WTC11 (cell line): Measurements from ENCODE around the gene CAMK2D. TPM values are rescaled to one million over a fixed set of nuclear protein-coding genes. Genes with fewer than 3 reads are reported as not detected.

Experiments used
- ATAC-seq: fragments of 200-7000 bp; cut with Tn5 transposase; 2 replicates; pipeline ENCODE4 v1.10.0; 2021; ENCODE audit warnings: mild to moderate bottlenecking, moderate library complexity
- CTCF ChIA-PET: fragments of 300-600 bp; sonication (Branson Sonifier 250); formaldehyde crosslinking; loops from one replicate; lab custom pipeline; 2021; ENCODE audit warnings: antibody characterized with exemption; lab: Charles Lee
- POLR2A ChIA-PET: fragments of 350-600 bp; sonication (Branson Sonifier 250); formaldehyde crosslinking; loops from one replicate; lab custom pipeline; 2021; ENCODE audit warnings: antibody characterized with exemption; lab: Charles Lee
- DNase-seq: peaks from one replicate; pipeline ENCODE4 v3.0.0; 2021; ENCODE audit warnings: low spot score
- H3K27ac Mint-ChIP-seq: 2 replicates; pipeline ENCODE4 v1.8.0; 2021; ENCODE audit warnings: mixed read lengths
- H3K27me3 Mint-ChIP-seq: 2 replicates; pipeline ENCODE4 v1.8.0; 2021; ENCODE audit warnings: low read depth, mild to moderate bottlenecking, moderate library complexity, mixed read lengths
- H3K36me3 Mint-ChIP-seq: 2 replicates; pipeline ENCODE4 v1.8.0; 2021; ENCODE audit warnings: mixed read lengths
- H3K4me1 Mint-ChIP-seq: 2 replicates; pipeline ENCODE4 v1.8.0; 2022; ENCODE audit warnings: mixed read lengths
- H3K4me3 Mint-ChIP-seq: 2 replicates; pipeline ENCODE4 v1.8.0; 2021; ENCODE audit warnings: mild to moderate bottlenecking, moderate library complexity, mixed read lengths
- H3K9me3 Mint-ChIP-seq: 2 replicates; pipeline ENCODE4 v1.8.0; 2021; ENCODE audit warnings: mixed read lengths
- ESRRA ChIP-seq: sonication (generic); formaldehyde crosslinking; IDR thresholded peaks from 2 replicates; pipeline ENCODE4 v1.8.1; 2022; ENCODE audit warnings: mild to moderate bottlenecking, missing genetic modification reagents, borderline replicate concordance
- ETV6 ChIP-seq: sonication (generic); formaldehyde crosslinking; IDR thresholded peaks from 2 replicates; pipeline ENCODE4 v1.8.1; 2022; ENCODE audit warnings: mild to moderate bottlenecking, missing genetic modification reagents
- FOXJ3 ChIP-seq: sonication (generic); formaldehyde crosslinking; IDR thresholded peaks from 2 replicates; pipeline ENCODE4 v1.9.0; 2021; ENCODE audit warnings: missing genetic modification reagents, mild to moderate bottlenecking, borderline replicate concordance
- FOXP1 ChIP-seq: sonication (generic); formaldehyde crosslinking; IDR thresholded peaks from 2 replicates; pipeline ENCODE4 v1.8.0; 2022; ENCODE audit warnings: missing genetic modification reagents, mild to moderate bottlenecking, moderate library complexity, borderline replicate concordance
- KAT7 ChIP-seq: sonication (generic); formaldehyde crosslinking; IDR thresholded peaks from 2 replicates; pipeline ENCODE4 v1.8.1; 2023; ENCODE audit warnings: missing genetic modification reagents, mild to moderate bottlenecking, borderline replicate concordance
- RORB ChIP-seq: fragments of 250-450 bp; sonication (Bioruptor Pico); IDR thresholded peaks from 2 replicates; pipeline ENCODE4 v1.9.0; 2021; ENCODE audit warnings: mild to moderate bottlenecking
- SMAD3 ChIP-seq: sonication (generic); formaldehyde crosslinking; IDR thresholded peaks from 2 replicates; pipeline ENCODE4 v1.8.0; 2022; ENCODE audit warnings: missing genetic modification reagents, mild to moderate bottlenecking, borderline replicate concordance
- SOX15 ChIP-seq: fragments of 250-450 bp; sonication (Bioruptor Pico); IDR thresholded peaks from 2 replicates; pipeline ENCODE4 v1.9.0; 2021; ENCODE audit warnings: mild to moderate bottlenecking
- SP1 ChIP-seq: sonication (generic); formaldehyde crosslinking; conservative IDR thresholded peaks from 2 replicates; pipeline ENCODE4 v1.8.1; 2022; ENCODE audit warnings: missing genetic modification reagents
- ZNF219 ChIP-seq: sonication (generic); formaldehyde crosslinking; IDR thresholded peaks from 2 replicates; pipeline ENCODE4 v1.8.0; 2023; ENCODE audit warnings: missing genetic modification reagents, mild to moderate bottlenecking, borderline replicate concordance
- ZNF232 ChIP-seq: sonication (generic); formaldehyde crosslinking; IDR thresholded peaks from 2 replicates; pipeline ENCODE4 v1.8.0; 2022; ENCODE audit warnings: mild to moderate bottlenecking, missing genetic modification reagents
- ZNF423 ChIP-seq: fragments of 250-450 bp; sonication (Bioruptor Pico); IDR thresholded peaks from 2 replicates; pipeline ENCODE4 v2.1.2; 2022; ENCODE audit warnings: mild to moderate bottlenecking, moderate library complexity
- ZNF671 ChIP-seq: fragments of 250-450 bp; sonication (Bioruptor Pico); IDR thresholded peaks from 2 replicates; pipeline ENCODE4 v1.8.0; 2021; ENCODE audit warnings: mild to moderate bottlenecking
- total RNA-seq: library from RNA; stranded (reverse); gene quantifications from 3 replicates; pipeline ENCODE4 v1.2.3, GENCODE V29; 2021
- TF ChIP-seq, protein P1 (sequence below): sonication (generic); formaldehyde crosslinking; IDR thresholded peaks from 2 replicates; pipeline ENCODE4 v1.8.1; 2022; ENCODE audit warnings: low read depth, mild to moderate bottlenecking, moderate library complexity, missing genetic modification reagents, borderline replicate concordance
- TF ChIP-seq, protein P2 (sequence below): sonication (generic); formaldehyde crosslinking; IDR thresholded peaks from 2 replicates; pipeline ENCODE4 v1.8.1; 2023; ENCODE audit warnings: mild to moderate bottlenecking, moderate library complexity, missing genetic modification reagents
- TF ChIP-seq, protein P3 (sequence below): sonication (generic); formaldehyde crosslinking; IDR thresholded peaks from 2 replicates; pipeline ENCODE4 v1.8.0; 2023; ENCODE audit warnings: missing genetic modification reagents, mild to moderate bottlenecking, borderline replicate concordance
- TF ChIP-seq, protein P4 (sequence below): fragments of 250-450 bp; sonication (Bioruptor Pico); IDR thresholded peaks from 2 replicates; pipeline ENCODE4 v1.8.0; 2021; ENCODE audit warnings: mild to moderate bottlenecking
- TF ChIP-seq, protein P5 (sequence below): sonication (generic); formaldehyde crosslinking; IDR thresholded peaks from 2 replicates; pipeline ENCODE4 v1.8.0; 2023; ENCODE audit warnings: mild to moderate bottlenecking, missing genetic modification reagents
- TF ChIP-seq, protein P6 (sequence below): sonication (generic); formaldehyde crosslinking; IDR thresholded peaks from 2 replicates; pipeline ENCODE4 v1.8.0; 2022; ENCODE audit warnings: mild to moderate bottlenecking, missing genetic modification reagents
- TF ChIP-seq, protein P7 (sequence below): sonication (generic); formaldehyde crosslinking; IDR thresholded peaks from 2 replicates; pipeline ENCODE4 v1.8.1; 2023; ENCODE audit warnings: mild to moderate bottlenecking, missing genetic modification reagents, moderate library complexity

The CAMK2D gene
- total RNA-seq, 1 experiment from 2014 or later: 16.5 TPM

DNA sequence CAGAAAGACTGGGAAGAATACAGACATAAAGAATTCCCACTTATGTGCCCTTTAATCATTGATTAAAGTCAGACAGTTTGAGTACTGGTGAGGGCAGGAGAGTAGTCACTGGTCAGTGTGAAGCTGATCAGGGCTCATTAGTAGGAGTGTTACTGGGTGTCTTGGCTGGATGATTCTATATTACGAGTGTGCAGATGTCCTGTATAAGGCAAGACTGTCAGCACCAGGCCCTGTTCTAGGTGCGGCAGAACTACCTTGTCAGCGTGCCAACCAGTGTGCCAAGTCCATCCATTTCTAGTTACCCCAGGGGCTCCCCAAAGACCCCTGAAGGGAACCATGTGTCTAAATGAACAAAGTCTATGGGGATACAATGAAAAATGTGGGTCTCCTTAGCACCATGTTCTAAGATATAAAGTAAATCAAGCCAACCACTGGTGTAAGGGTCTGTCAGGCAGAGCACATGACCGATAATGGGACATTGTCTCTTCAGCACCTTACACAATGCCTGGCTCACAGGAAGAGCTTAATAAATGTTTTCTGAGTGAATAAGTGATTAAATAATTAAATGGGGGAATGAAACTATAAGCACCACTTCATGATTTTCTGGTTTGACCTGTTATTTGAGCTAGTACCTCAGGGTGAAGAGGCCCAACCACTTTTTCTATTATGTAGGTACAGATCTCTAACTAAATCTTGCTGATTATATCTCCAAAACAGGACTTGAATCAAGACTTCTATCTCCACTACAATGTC lies 205.0 kb downstream of the CAMK2D start (continued):
- TF ChIP-seq, protein P1, sequence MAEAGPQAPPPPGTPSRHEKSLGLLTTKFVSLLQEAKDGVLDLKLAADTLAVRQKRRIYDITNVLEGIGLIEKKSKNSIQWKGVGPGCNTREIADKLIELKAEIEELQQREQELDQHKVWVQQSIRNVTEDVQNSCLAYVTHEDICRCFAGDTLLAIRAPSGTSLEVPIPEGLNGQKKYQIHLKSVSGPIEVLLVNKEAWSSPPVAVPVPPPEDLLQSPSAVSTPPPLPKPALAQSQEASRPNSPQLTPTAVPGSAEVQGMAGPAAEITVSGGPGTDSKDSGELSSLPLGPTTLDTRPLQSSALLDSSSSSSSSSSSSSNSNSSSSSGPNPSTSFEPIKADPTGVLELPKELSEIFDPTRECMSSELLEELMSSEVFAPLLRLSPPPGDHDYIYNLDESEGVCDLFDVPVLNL: no peak
- TF ChIP-seq, protein P2, sequence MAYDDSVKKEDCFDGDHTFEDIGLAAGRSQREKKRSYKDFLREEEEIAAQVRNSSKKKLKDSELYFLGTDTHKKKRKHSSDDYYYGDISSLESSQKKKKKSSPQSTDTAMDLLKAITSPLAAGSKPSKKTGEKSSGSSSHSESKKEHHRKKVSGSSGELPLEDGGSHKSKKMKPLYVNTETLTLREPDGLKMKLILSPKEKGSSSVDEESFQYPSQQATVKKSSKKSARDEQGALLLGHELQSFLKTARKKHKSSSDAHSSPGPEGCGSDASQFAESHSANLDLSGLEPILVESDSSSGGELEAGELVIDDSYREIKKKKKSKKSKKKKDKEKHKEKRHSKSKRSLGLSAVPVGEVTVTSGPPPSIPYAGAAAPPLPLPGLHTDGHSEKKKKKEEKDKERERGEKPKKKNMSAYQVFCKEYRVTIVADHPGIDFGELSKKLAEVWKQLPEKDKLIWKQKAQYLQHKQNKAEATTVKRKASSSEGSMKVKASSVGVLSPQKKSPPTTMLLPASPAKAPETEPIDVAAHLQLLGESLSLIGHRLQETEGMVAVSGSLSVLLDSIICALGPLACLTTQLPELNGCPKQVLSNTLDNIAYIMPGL (CRISPR knock-in tag): no peak
- TF ChIP-seq ZNF671 (CRISPR knock-in tag) (no peak), SMAD3 (CRISPR knock-in tag) (no peak), SP1 (CRISPR knock-in tag) (no peak), FOXP1 (CRISPR knock-in tag) (no peak), RORB (CRISPR knock-in tag) (no peak), ESRRA (CRISPR knock-in tag) (no peak)
- TF ChIP-seq, protein P3, sequence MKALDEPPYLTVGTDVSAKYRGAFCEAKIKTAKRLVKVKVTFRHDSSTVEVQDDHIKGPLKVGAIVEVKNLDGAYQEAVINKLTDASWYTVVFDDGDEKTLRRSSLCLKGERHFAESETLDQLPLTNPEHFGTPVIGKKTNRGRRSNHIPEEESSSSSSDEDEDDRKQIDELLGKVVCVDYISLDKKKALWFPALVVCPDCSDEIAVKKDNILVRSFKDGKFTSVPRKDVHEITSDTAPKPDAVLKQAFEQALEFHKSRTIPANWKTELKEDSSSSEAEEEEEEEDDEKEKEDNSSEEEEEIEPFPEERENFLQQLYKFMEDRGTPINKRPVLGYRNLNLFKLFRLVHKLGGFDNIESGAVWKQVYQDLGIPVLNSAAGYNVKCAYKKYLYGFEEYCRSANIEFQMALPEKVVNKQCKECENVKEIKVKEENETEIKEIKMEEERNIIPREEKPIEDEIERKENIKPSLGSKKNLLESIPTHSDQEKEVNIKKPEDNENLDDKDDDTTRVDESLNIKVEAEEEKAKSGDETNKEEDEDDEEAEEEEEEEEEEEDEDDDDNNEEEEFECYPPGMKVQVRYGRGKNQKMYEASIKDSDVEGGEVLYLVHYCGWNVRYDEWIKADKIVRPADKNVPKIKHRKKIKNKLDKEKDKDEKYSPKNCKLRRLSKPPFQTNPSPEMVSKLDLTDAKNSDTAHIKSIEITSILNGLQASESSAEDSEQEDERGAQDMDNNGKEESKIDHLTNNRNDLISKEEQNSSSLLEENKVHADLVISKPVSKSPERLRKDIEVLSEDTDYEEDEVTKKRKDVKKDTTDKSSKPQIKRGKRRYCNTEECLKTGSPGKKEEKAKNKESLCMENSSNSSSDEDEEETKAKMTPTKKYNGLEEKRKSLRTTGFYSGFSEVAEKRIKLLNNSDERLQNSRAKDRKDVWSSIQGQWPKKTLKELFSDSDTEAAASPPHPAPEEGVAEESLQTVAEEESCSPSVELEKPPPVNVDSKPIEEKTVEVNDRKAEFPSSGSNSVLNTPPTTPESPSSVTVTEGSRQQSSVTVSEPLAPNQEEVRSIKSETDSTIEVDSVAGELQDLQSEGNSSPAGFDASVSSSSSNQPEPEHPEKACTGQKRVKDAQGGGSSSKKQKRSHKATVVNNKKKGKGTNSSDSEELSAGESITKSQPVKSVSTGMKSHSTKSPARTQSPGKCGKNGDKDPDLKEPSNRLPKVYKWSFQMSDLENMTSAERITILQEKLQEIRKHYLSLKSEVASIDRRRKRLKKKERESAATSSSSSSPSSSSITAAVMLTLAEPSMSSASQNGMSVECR (CRISPR knock-in tag): no peak
- TF ChIP-seq, protein P4, sequence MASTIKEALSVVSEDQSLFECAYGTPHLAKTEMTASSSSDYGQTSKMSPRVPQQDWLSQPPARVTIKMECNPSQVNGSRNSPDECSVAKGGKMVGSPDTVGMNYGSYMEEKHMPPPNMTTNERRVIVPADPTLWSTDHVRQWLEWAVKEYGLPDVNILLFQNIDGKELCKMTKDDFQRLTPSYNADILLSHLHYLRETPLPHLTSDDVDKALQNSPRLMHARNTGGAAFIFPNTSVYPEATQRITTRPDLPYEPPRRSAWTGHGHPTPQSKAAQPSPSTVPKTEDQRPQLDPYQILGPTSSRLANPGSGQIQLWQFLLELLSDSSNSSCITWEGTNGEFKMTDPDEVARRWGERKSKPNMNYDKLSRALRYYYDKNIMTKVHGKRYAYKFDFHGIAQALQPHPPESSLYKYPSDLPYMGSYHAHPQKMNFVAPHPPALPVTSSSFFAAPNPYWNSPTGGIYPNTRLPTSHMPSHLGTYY (CRISPR knock-in tag): no peak

DNA sequence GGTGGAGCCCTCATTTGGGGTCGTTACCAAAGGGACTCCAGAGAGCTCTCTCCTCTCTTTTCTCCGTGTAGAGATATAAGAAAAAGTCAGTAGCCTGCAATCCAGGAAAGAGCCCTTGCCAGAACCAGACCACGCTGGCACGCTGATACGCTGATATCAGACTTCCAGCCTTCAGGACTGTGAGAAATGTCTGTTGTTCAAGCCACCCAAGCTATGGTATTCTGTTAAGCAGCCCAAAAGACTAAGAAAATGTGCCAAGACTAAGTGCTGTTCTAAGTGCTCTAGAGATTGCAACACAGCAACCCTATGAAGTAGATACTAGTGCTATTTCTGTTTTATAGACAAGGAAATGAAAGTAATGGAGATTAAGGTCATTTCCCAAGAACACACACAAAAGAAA lies 205.7 kb downstream of the CAMK2D start:
- H3K9me3 Mint-ChIP-seq: peaks cover 2% of the 10 kb centered on the region; the same call in 1 of the 2 replicates
- no peak overlapping the region; the same call in 1 of the 2 replicates for H3K27ac Mint-ChIP-seq
- H3K4me3 Mint-ChIP-seq: no peak overlapping the region
- H3K27me3 Mint-ChIP-seq: no peaks in the 10 kb centered on the region
- peaks cover 16% of the 10 kb centered on the region for H3K4me1 Mint-ChIP-seq
- ChIA-PET CTCF (interaction anchor here (1.2 kb wide), 1 partner anchor 8 kb away, joined by 4 read pairs; no protein-coding TSS in a partner anchor), POLR2A (no interaction called here)
- ATAC-seq (no peak), DNase-seq (no peak)
- H3K36me3 Mint-ChIP-seq: no peaks in the 10 kb centered on the region
- TF ChIP-seq, protein P5, sequence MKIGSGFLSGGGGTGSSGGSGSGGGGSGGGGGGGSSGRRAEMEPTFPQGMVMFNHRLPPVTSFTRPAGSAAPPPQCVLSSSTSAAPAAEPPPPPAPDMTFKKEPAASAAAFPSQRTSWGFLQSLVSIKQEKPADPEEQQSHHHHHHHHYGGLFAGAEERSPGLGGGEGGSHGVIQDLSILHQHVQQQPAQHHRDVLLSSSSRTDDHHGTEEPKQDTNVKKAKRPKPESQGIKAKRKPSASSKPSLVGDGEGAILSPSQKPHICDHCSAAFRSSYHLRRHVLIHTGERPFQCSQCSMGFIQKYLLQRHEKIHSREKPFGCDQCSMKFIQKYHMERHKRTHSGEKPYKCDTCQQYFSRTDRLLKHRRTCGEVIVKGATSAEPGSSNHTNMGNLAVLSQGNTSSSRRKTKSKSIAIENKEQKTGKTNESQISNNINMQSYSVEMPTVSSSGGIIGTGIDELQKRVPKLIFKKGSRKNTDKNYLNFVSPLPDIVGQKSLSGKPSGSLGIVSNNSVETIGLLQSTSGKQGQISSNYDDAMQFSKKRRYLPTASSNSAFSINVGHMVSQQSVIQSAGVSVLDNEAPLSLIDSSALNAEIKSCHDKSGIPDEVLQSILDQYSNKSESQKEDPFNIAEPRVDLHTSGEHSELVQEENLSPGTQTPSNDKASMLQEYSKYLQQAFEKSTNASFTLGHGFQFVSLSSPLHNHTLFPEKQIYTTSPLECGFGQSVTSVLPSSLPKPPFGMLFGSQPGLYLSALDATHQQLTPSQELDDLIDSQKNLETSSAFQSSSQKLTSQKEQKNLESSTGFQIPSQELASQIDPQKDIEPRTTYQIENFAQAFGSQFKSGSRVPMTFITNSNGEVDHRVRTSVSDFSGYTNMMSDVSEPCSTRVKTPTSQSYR (CRISPR knock-in tag): no peak
- no peak for TF ChIP-seq FOXJ3 (CRISPR knock-in tag)
- TF ChIP-seq, protein P6, sequence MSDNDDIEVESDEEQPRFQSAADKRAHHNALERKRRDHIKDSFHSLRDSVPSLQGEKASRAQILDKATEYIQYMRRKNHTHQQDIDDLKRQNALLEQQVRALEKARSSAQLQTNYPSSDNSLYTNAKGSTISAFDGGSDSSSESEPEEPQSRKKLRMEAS (CRISPR knock-in tag): no peak
- no peak for TF ChIP-seq SOX15
- no peak for TF ChIP-seq ZNF219 (CRISPR knock-in tag)
- no peak for TF ChIP-seq ZNF423 (CRISPR knock-in tag)
- TF ChIP-seq, protein P7, sequence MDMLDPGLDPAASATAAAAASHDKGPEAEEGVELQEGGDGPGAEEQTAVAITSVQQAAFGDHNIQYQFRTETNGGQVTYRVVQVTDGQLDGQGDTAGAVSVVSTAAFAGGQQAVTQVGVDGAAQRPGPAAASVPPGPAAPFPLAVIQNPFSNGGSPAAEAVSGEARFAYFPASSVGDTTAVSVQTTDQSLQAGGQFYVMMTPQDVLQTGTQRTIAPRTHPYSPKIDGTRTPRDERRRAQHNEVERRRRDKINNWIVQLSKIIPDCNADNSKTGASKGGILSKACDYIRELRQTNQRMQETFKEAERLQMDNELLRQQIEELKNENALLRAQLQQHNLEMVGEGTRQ (CRISPR knock-in tag): no peak
- TF ChIP-seq KAT7: no peak
- no peak for TF ChIP-seq ETV6
- no peak for TF ChIP-seq ZNF232
